Mononuclear cell (primary cell): ENCODE data around the gene RGMA. TPM values are rescaled to one million over a fixed set of nuclear protein-coding genes. Genes with fewer than 3 reads are reported as not detected.
"Not testable (repeated sequence)": the region's sequence is repeated elsewhere in the genome, so short reads cannot be mapped to it uniquely, and the experiment has no call there.

ENCODE experiments used
- H3K27me3 ChIP-seq: 2 replicates; pipeline ENCODE4 v1.6.0; 2011; ENCODE audit warnings: low read length, control low read depth; ENCODE audit not compliant: insufficient read depth
- H3K4me1 ChIP-seq: 2 replicates; pipeline ENCODE4 v1.5.1; 2011; ENCODE audit warnings: mild to moderate bottlenecking, low read length, control low read depth; ENCODE audit not compliant: insufficient read depth
- H3K4me3 ChIP-seq: 2 replicates; pipeline ENCODE4 v1.5.1; 2011; ENCODE audit warnings: mild to moderate bottlenecking, low read length, moderate library complexity
- H3K9me3 ChIP-seq: 2 replicates; pipeline ENCODE4 v1.5.1; 2011; ENCODE audit warnings: low read depth, mild to moderate bottlenecking, control low read depth, low read length
- total RNA-seq: library from RNA; depleted of rRNA; stranded (reverse); fragments of >200 nt; gene quantifications from one replicate; pipeline ENCODE4 v1.2.3, GENCODE V29; 2012

RGMA gene
- total RNA-seq, 1 donor, result 0.10 TPM

DNA sequence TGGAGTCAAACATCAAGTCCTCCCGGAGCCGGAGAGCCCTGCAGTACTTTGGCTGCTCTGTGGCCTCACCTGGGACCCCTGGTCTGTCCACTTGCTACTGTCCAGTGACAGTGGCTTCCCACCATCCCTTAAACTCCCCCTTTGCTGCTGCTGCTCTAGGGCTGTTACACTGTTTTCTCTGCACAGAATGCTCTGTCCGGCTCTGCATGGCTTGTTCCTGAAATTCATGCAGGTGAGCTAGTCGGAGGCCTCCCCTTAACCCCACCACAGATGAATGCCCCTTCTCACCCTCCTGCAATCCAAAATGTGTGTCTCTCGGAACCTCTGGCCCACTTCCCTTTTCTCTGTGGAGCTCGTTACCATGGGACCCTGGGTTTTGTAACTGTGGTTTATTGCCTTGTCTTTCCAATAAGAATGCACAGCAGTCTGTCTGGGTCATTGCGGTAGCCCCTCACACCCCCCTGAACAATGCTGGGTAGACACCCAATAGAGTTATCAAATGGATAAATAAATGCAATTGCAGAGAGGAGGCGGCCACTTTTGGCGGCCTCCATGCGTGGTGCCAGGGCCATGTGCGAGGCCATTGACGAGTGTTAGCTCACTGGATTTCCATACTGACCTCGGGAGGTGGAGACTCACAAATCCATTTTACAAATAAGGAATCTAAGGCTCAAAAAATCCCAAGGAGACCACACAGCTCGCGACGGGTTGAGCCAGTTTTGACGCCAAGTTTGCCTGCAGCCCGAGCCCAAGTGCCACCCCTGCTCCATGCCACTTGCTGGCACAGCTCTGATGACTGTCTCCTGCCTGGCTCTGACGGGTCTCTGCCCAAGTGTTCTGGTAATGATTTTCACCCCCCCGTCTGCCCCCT, 48.5 kb downstream of the RGMA start:
- Histone ChIP-seq H3K27me3 (no peaks in the 10 kb centered on the region), H3K4me1 (peaks cover 38% of the 10 kb centered on the region), H3K9me3 (no peaks in the 10 kb centered on the region), H3K4me3 (no peak overlapping the region)

DNA sequence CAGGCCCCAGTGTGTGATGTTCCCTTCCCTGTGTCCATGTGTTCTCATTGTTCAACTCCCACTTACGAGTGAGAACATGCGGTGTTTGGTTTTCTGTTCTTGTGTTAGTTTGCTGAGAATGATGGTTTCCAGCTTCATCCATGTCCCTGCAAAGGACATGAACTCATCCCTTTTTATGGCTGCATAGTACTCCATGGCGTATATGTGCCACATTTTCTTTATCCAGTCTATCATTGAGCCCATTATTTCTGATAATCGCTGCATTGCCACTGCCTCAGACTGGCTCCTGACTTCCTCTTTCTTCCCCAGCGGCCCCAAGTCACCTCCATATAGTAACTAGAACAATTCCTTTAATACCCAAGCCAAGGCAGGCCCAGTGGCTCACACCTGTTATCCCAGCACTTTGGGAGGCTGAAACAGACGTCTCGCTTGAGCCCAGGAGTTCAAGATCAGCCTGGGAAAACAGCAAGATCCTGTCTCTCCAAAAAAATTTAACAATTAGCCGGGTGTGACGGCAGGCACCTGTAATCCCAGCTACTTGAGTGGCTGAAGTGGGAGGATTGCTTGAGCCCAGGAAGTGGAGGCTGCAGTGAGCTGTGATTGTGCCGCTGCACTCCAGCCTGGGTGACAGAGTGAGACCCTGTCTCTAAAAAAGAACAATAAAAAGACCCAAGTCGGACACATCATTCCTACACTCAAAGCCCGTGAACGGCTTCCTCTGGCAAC, 49.3 kb downstream of the RGMA start:
- not testable (repeated sequence) for H3K4me3 ChIP-seq, H3K27me3 ChIP-seq, H3K9me3 ChIP-seq
- peaks cover 38% of the 10 kb centered on the region for H3K4me1 ChIP-seq

DNA sequence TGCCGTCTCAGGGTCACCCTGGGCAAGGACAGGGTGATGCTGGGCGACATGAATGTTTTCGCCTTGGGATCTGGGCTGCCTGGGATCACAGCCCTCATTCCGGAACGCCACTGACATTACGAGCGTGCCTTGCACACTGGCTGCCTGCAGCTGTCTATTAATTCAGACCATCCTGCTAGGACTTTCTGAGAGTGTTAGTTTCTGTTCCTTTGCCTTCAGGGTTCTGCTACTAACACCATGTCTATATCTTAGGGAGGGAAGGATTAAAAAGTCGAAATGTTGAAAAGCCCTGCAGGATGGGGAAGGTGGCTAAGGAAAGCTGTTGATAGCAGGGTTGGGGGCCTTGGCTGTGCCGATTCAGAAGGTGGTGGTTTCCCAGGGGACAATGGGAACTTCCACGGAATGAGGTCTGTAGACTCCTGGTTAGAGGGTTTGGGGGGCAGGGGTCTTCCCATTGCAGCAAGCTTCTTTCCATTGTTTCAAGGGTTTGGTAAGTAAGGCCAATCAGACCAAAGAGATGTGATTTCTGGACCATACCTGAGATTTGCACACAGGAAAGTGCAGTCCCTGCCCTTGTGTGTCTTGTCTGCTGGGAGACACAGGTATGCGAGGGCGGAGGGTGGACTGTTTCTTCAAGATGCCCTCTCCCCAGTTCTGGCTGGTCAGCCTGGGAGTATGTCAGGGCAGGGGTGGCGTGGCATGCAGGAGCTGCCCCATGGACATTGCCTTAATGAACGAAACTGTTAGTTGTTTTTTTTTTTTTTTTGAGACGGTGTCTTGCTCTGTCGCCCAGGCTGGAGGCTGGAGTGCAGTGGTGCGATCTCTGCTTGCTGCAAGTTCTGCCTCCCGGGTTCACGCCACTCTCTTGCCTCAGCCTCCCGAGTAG, 50.9 kb downstream of the RGMA start:
- H3K4me1 ChIP-seq, result peaks cover 38% of the 10 kb centered on the region

DNA sequence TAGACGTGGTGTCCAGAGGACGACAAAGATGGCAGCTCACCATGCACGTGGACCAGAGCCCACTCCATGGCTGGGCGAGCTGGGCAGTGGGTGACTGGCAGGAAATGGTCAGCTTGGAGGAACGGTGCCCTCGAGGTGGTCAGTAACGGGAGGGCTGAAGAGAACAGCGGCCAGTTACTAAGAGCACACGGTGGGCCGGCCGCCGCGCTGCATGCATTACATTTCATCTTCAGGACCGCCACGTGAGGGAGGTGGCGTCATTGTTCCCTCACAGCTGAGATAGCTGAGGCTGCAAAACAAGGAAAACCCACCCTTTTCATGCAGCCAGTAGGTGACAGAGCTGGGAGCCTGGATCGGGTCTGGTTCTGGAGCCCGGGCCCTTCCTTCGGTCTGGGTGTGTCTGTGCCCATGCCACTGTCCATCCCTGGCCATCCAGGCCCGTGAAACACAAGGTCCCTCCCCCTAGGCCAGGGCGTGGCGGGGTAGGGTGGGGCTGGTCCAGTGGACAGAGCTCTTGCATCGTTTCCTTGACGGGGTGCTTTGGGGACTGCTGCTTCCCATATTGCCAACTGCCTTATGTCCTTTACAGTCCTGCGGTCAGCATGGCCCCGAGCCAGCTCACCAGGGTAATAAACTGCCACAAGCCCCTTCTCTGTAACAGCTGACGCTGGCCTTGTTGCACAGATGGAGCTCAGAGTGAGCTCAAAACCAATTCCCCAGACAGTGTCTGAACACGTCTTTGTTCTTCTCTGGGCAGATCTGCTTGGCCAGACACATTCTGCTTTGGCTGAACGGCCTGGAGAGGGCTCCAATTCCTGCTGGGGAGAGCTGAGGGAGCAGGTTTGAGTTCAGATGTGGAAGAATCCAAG, 51.8 kb downstream of the RGMA start:
- no peaks in the 10 kb centered on the region for H3K27me3 ChIP-seq
- no peaks in the 10 kb centered on the region for H3K9me3 ChIP-seq
- no peak overlapping the region for H3K4me3 ChIP-seq
- peaks cover 38% of the 10 kb centered on the region for H3K4me1 ChIP-seq

More for the DNA sequence above, 50.9 kb downstream of the RGMA start:
- H3K27me3 ChIP-seq, result no peaks in the 10 kb centered on the region
- H3K4me3 ChIP-seq, result no peak overlapping the region
- no peaks in the 10 kb centered on the region for H3K9me3 ChIP-seq

DNA sequence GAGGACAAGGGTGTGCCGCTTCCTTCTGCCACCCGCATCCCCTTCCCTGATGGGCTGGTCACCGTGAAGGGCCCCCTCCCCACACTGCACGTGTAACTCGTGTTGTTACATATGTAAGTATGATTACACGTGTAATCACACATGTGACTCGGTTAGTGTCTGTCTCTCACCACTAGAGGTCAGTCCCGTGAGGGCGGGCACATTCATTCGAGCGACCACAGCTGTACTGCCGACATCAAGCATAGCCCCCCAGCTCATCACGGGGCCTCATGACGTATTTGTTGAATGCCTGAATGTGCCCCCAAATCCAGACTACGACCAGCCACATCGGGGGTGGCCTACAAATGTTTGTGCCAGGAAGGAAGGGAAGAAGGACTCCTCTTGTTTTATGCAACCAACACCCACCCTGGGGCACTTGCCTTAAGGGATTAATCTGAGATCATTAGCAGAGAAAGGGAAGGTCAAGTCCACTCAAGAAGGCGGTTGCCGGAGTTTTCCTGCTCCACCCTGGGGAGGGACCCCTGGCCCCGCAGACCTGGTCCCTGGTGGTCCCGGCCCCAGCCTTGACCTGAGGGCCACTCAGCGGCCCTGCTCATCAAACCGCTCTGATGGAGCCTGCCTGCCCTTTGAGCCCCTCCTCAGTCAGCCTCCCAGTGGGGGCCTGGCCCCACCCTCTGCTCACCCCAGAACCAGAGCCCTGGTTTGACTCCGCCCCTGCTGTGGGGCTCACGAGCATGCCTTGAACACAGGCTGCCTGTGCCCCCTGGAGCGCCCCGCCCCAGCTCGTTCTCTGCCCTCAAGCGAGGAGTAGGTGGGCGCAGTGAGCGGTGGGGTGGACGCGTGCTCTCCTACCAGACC, 52.8 kb downstream of the RGMA start:
- H3K27me3 ChIP-seq, result no peaks in the 10 kb centered on the region
- H3K4me1 ChIP-seq, result peaks cover 38% of the 10 kb centered on the region
- no peak overlapping the region for H3K4me3 ChIP-seq

DNA sequence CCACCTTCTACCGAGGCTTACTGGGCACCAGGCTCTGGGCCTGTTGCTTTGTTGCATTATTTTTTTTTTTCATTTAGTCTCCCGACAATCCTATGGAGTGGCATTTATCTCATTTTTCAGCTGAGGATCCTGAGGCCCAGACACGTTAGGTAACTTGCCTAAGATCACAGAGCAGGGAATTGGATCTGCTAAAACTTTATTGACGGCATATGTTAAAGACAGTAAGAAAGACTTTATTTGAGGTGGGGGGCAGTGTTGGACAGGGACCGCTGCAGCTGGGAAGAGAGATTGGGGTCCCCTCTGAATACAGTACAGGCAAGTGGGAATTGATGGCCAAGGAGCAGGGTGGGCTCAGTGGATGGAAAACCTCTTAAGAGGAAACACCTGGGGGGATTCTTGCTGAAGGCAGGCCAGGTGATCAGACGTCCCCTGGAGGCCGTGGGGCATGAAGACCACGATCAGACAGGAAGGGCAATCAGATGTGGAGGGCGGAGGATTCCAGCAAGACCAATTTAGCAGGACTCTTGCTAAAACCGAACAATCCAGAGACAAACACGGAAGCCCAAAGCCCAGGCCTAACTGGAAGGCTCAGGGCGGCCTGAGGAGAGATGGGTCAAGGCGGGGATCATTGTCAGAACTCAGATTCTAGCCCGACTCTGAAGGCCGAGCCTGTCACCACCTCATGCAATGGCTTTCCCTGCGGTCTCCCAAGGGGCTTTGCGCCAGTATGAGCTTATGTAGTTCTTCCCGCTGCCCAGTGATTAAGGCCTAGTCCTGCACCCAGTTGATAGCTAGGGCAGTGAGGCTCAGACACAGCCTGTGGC, 53.7 kb downstream of the RGMA start:
- Histone ChIP-seq H3K27me3 (no peaks in the 10 kb centered on the region), H3K4me3 (no peak overlapping the region), H3K4me1 (peaks cover 40% of the 10 kb centered on the region), H3K9me3 (no peaks in the 10 kb centered on the region)

More for the DNA sequence above, 52.8 kb downstream of the RGMA start:
- H3K9me3 ChIP-seq, result no peaks in the 10 kb centered on the region

DNA sequence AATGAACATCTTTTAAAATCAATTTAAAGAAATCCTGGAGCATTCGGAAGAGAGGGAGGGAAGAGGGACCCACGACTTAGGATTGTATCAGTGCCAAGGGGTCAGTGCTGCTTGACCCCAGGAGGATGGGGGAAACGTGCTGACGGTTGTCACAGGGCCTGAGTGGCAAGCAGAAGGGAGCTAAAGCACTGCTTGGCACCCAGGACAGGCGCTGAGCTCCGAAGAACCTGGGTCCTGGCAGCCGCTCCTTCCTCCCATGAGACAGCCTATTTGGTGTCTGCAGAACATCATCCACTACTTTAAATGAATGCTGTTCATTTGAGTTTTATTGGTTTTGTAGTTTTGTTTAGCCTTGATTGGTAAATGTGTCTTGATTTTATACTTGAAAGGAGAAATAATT, 54.5 kb downstream of the RGMA start:
- no peak overlapping the region for H3K4me3 ChIP-seq
- peaks cover 41% of the 10 kb centered on the region for H3K4me1 ChIP-seq
- H3K27me3 ChIP-seq, result no peaks in the 10 kb centered on the region
- no peaks in the 10 kb centered on the region for H3K9me3 ChIP-seq

DNA sequence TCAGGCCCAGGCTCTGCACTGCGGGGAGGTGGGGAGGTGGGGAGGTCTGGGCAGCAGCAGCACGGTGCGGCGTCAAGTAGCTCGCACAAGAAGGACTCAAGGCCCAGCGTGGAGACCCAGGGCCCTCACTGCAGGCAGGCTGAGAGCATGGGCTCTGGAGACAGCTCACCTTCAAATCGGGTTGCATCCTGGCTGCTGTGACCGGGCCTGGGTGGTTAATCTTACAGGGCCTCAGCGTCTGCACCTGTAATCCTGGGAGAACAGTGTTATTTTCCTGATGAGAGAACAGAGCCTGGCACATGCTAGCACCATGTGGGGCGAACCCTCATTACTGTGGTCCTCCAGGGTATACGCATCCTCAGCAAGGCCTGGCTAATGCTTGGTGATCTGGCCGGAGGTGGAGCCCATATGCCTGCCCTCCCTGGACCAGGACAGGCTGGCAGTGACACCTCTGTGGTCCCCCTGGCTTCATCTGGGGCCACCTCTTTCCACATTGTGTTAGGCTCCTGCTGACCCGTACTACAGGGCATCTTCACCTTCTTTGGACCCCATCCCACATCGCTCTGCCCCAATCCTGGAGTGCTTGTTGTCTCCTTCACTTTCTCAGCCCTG, 55.5 kb downstream of the RGMA start:
- no peaks in the 10 kb centered on the region for H3K9me3 ChIP-seq
- H3K4me3 ChIP-seq, result no peak overlapping the region
- no peaks in the 10 kb centered on the region for H3K27me3 ChIP-seq
- peaks cover 51% of the 10 kb centered on the region for H3K4me1 ChIP-seq

DNA sequence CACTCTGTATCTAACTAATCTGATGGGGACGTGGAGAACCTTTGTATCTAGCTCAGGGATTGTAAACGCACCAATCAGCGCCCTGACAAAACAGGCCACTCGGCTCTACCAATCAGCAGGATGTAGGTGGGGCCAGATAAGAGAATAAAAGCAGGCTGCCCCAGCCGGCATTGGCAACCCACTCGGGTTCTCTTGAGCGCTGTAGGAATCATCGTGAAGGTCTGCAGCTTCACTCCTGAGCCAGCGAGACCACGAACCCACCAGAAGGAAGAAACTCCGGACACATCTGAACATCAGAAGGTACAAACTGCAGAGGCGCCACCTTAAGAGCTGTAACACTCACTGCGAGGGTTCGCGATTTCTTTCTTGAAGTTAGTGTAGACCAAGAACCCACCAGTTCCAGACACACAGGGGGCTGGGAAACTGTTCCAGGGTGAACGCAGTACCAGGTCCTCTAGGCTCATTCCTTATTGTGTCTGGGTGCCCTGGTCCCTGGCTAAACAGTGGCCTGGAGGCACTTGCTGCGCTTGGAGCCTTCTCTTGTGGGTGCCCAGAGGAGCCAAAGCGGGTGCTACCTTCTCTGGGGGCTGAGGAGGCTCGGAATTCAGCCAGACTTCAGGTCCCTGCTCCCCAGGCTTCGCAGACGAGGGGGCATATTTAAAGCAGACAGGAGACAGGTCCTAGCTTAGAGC, 56.4 kb downstream of the RGMA start:
- H3K27me3 ChIP-seq, H3K9me3 ChIP-seq, H3K4me3 ChIP-seq: not testable (repeated sequence)
- peaks cover 53% of the 10 kb centered on the region for H3K4me1 ChIP-seq

DNA sequence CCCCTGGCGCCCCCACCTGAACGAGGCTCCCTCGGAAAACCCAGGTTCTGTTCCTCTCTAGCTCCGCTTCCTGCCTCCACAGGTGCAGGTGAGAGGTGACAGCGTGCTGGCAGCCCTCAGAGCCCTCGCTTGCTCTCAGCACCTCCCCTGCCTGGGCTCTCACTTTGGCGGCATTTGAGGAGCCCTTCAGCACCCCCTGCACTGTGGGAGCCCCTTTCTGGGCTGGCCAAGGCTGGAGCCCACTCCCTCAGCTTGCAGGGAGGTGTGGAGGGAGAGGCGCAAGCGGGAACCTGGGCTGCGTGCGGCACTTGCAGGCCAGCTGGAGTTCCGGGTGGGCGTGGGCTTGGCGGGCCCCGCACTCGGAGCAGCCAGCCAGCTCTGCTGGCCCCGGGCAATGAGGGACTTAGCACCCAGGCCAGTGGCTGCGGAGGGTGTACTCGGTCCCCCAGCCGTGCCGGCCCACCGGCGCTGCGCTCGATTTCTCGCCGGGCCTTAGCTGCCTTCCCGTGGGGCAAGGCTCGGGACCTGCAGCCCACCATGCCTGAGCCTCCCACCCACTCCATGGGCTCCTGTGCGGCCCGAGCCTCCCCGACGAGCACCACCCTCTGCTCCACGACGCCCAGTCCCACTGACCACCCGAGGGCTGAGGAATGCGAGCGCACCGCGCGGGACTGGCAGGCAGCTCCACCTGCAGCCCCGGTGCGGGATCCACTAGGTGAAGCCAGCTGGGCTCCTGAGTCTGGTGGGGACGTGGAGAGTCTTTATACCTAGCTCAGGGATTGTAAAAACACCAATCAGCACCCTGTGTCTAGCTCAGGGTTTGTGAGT, 57.2 kb downstream of the RGMA start:
- H3K4me1 ChIP-seq, result peaks cover 55% of the 10 kb centered on the region
- not testable (repeated sequence) for H3K27me3 ChIP-seq, H3K9me3 ChIP-seq, H3K4me3 ChIP-seq

DNA sequence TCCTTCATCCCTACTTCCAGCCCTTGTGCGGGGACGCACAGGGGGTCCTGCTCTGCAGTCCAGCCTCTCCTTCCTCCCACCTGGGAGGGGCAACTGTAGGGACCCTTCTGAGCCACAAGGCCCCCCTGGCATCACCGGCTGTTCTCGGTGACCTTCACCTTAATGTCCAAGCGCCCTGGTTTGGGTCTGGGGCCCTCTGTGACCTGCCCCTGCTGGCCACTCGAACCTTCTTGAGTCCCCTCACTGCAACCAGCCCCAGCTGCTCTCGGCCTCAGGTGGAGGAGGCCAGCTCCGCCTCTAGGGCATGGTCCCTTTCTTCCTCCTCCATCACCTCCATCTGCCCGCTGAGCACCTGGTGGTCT, 57.9 kb downstream of the RGMA start:
- Histone ChIP-seq H3K9me3 (no peaks in the 10 kb centered on the region), H3K4me3 (no peak overlapping the region), H3K4me1 (peaks cover 55% of the 10 kb centered on the region), H3K27me3 (no peaks in the 10 kb centered on the region)
